HL-60 (cell line): ENCODE results near the gene GZMM.
A peak's percentile ranks its signal among the peaks of the same experiment; 100 is the strongest.

Experiments
- DNase-seq, 2 experiments: peaks; one replicate each; pipeline ENCODE4 v3.0.0-alpha.2; 2010 to 2020; ENCODE audit warnings: low read depth in 1 of 2, low spot score in 1 of 2
- H3K27ac ChIP-seq: fragments of 250-450 bp; sonication (Bioruptor Pico); replicated peaks from 2 replicates; pipeline ENCODE4 v1.5.1; 2020; ENCODE audit warnings: mild to moderate bottlenecking, moderate library complexity
- H3K27me3 ChIP-seq: fragments of 250-450 bp; sonication (Bioruptor Pico); 2 replicates; pipeline ENCODE4 v1.5.1; 2021; ENCODE audit warnings: mild to moderate bottlenecking, moderate library complexity; ENCODE audit not compliant: insufficient read depth, poor library complexity, severe bottlenecking
- H3K4me3 ChIP-seq: replicated peaks from 2 replicates; pipeline ENCODE4 v1.5.1; 2011; ENCODE audit warnings: mild to moderate bottlenecking, control low read depth, low read length; ENCODE audit not compliant: insufficient read depth
- CTCF ChIP-seq: IDR thresholded peaks from one replicate; pipeline ENCODE4 v1.5.1; 2011; ENCODE audit warnings: low read length, control low read depth, inconsistent platforms; ENCODE audit not compliant: insufficient read depth
- GABPA ChIP-seq: IDR thresholded peaks from 2 replicates; pipeline ENCODE4 v1.6.1; 2012; ENCODE audit warnings: low read depth
- POLR2AphosphoS5 ChIP-seq: IDR thresholded peaks from 2 replicates; pipeline ENCODE4 v1.6.1; 2012; ENCODE audit warnings: low read depth
- REST ChIP-seq: IDR thresholded peaks from 2 replicates; pipeline ENCODE4 v1.6.1; 2012; ENCODE audit warnings: low read depth; ENCODE audit not compliant: insufficient replicate concordance
- SPI1 ChIP-seq: IDR thresholded peaks from 2 replicates; pipeline ENCODE4 v1.6.1; 2012; ENCODE audit warnings: low read depth, mild to moderate bottlenecking, borderline replicate concordance

Gene GZMM

GRCh38 chr19:511101-511851, 32.6 kb upstream of the GZMM start:
- peak; percentile 72 to 73 for DNase-seq
- Histone ChIP-seq H3K4me3 (peak overlapping the region; percentile 25), H3K27me3 (no peaks in the 10 kb centered on the region), H3K27ac (peak overlapping the region; percentile 52)
- peak; percentile 30; the same call in 1 of the 2 replicates for TF ChIP-seq SPI1
- no peak for TF ChIP-seq CTCF
- no peak for TF ChIP-seq REST
- TF ChIP-seq GABPA, result peak; percentile 10; the same call in 1 of the 2 replicates
- TF ChIP-seq POLR2AphosphoS5, result no peak; the same call in 1 of the 2 replicates

DNA sequence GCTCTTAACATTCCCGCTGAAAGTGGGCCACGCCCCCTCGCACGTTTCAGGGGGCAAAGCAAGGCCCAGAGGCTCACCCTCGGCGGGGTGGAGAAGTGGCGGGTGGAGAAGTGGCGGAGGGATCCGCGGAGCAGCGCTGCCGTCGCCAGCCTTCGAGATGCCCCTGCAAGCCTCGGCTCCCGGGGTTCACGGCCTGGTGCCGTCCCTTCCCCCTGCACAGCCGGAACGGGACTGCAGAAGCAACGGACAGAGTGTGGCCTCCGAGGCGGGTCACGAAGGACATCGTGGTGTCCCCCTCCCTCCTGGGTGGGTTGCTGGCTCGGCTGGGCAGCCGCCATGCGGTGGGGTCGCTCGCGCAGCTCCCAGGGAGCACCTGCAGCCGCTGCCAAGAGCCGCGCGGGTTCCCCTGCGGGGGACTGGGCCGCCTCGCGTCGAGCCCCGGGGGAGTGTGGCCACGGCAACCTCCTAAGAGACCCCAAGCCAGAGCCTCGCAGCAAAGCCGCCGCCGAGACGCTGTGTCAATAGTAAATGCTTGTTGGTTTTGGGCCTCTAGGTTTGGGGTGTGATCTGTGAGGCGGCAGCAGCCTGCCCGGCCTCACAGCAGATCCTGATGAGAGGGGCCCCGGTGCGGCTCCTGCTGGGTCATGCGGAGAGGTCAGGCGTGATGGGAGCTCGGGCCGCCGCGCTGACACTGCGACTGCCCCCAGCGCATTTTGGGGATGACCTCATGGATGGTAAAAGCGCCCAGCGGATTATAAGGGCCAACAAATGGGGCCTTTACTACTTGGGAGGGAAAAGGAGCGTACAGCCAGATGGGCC, 31.1 kb upstream of the GZMM start:
- Histone ChIP-seq H3K27ac (no peak overlapping the region), H3K4me3 (no peak overlapping the region), H3K27me3 (no peaks in the 10 kb centered on the region)
- TF ChIP-seq REST, result no peak
- no peak for TF ChIP-seq SPI1
- no peak for TF ChIP-seq POLR2AphosphoS5
- no peak for TF ChIP-seq GABPA
- no peak for TF ChIP-seq CTCF
- DNase-seq, result no peak

DNA sequence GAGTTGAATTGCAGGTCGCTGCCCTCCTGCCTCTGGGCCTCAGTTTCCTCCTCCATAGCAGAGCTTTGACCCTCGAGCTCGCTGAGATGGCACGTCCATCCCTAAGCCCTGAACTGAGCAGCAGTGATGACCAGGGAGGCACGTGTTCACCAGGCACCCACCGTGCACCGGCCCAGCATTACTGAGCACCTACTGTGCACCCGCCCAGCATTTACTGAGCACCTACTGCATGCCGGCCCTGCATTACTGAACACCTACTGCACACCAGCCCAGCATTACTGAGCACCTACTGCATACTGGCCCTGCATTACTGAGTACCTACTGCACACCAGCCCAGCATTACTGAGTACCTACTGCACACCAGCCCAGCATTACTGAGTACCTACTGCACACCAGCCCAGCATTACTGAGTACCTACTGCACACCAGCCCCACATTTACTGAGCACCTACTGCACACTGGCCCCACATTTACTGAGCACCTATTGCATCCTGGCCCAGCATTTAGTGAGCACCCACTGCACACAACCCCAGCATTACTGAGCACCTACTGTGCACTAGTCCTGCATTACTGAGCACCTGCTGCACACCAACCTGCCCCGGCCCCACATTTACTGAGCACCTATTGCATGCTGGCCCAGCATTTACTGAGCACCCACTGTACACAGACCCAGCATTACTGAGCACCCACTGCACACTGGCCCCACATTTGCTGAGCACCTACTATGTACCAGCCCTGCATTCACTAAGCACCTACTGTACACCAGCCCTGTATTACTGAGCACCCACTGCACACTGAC, 30.3 kb upstream of the GZMM start:
- no peak overlapping the region for H3K4me3 ChIP-seq

More for the DNA sequence above, 30.3 kb upstream of the GZMM start:
- H3K27me3 ChIP-seq, result no peaks in the 10 kb centered on the region
- DNase-seq, result no peak
- no peak overlapping the region for H3K27ac ChIP-seq
- TF ChIP-seq CTCF (no peak), POLR2AphosphoS5 (no peak), GABPA (no peak), SPI1 (no peak), REST (no peak)
